Mesothelial cell of epicardium (in vitro differentiated cells): ENCODE measurements around the gene KCNN1. TPM values are rescaled to one million over a fixed set of nuclear protein-coding genes. Genes with fewer than 3 reads are reported as not detected.
A peak's percentile ranks its signal among the peaks of the same experiment; 100 is the strongest.
"Not testable (repeated sequence)": the region's sequence is repeated elsewhere in the genome, so short reads cannot be mapped to it uniquely, and the experiment has no call there.

Experiments
- DNase-seq, 2 experiments: peaks; one replicate each; pipeline ENCODE4 v3.0.0; 2021; ENCODE audit warnings: low spot score in 2 of 2; ENCODE audit not compliant: unreplicated experiment in 2 of 2
- H3K27ac Mint-ChIP-seq: 2 replicates; pipeline ENCODE4 v1.8.0; 2021; ENCODE audit warnings: mixed read lengths
- H3K27me3 Mint-ChIP-seq: 2 replicates; pipeline ENCODE4 v1.8.0; 2021; ENCODE audit warnings: low read depth, mixed read lengths
- H3K36me3 Mint-ChIP-seq: 2 replicates; pipeline ENCODE4 v1.8.0; 2021; ENCODE audit warnings: mixed read lengths
- H3K4me1 Mint-ChIP-seq: 2 replicates; pipeline ENCODE4 v1.8.0; 2021; ENCODE audit warnings: mixed read lengths
- H3K4me3 Mint-ChIP-seq: 2 replicates; pipeline ENCODE4 v1.8.0; 2021; ENCODE audit warnings: mild to moderate bottlenecking, moderate library complexity, mixed read lengths
- H3K9me3 Mint-ChIP-seq: 2 replicates; pipeline ENCODE4 v1.8.0; 2021; ENCODE audit warnings: mixed read lengths
- total RNA-seq: library from RNA; stranded (reverse); gene quantifications from 3 replicates; pipeline ENCODE4 v1.2.1, GENCODE V29; 2021
- TF ChIP-seq, protein P1 (sequence below): fragments of 200-600 bp; sonication (generic); IDR thresholded peaks from one replicate; pipeline ENCODE4 v1.5.0; 2021; ENCODE audit warnings: antibody characterized with exemption; ENCODE audit not compliant: unreplicated experiment

Gene KCNN1
- total RNA-seq, 1 donor from 2014 or later = 20.3 TPM

DNA sequence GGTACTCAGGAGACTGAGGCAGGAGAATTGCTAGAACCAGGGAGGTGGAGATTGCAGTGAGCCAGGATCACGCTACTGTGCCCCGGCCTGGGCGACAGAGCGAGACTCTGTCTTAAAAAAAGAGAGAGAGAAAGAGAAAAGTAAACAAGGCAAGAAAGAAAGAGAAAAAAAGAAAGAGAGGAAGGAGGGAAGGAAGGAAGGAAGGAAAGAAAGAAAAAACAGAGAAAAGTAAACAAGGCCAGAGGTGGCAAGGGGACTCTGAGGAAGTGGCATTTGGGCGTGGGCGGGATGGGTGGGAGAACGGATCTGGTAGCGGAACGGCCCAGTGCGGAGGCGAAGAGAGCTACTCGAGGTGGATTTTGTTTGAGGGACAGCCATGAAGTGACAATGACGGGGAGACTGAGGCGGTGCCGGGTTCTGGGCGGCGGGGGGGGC lies 33.6 kb downstream of the KCNN1 start:
- peaks cover 4% of the 10 kb centered on the region for H3K36me3 Mint-ChIP-seq
- peaks cover 2% of the 10 kb centered on the region for H3K4me1 Mint-ChIP-seq
- peak overlapping the region; percentile 29 for H3K27ac Mint-ChIP-seq
- H3K9me3 Mint-ChIP-seq = no peaks in the 10 kb centered on the region
- peak overlapping the region; percentile 58 for H3K4me3 Mint-ChIP-seq
- H3K27me3 Mint-ChIP-seq = peaks cover 43% of the 10 kb centered on the region
- DNase-seq = no peak
- TF ChIP-seq, protein P1, sequence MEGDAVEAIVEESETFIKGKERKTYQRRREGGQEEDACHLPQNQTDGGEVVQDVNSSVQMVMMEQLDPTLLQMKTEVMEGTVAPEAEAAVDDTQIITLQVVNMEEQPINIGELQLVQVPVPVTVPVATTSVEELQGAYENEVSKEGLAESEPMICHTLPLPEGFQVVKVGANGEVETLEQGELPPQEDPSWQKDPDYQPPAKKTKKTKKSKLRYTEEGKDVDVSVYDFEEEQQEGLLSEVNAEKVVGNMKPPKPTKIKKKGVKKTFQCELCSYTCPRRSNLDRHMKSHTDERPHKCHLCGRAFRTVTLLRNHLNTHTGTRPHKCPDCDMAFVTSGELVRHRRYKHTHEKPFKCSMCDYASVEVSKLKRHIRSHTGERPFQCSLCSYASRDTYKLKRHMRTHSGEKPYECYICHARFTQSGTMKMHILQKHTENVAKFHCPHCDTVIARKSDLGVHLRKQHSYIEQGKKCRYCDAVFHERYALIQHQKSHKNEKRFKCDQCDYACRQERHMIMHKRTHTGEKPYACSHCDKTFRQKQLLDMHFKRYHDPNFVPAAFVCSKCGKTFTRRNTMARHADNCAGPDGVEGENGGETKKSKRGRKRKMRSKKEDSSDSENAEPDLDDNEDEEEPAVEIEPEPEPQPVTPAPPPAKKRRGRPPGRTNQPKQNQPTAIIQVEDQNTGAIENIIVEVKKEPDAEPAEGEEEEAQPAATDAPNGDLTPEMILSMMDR = no peak

DNA sequence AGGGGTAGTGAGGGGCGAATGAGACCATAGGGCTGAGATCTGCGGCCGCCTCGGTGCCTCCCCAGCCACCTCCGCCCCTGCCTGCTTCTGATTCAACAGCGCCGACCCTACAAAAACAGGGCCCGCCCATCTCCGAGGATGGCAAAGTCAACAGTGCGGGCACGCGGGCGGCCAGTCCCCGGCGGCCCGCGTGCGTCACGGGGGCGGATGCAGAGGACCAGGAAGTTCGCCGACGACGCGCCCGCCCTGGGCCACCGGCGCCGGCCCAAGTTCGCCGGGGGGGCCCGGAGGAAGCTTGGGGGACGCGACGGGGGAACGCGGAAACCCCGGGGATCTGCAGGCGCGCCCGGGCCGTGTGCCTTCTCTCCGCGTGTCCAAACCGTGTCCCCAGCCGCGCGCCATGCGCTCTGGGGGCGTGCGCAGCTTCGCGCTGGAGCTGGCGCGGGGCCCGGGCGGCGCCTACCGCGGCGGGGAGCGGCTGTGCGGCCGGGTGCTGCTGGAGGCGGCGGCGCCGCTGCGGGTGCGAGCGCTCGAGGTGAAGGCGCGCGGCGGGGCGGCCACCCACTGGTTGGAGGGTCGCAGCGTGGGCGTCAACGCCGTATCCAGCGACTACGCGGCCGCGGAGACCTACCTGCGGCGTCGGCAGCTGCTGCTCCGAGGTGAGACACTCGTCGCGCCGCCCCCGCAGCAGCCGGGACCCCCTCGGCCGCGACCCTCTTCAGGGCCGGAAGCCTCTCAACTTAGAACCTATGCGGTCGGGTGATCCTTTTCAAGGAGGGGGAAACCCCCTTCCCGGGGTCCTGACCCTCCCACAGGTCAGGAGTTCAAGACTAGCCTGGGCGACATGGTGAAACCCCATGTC lies 34.2 kb downstream of the KCNN1 start:
- H3K9me3 Mint-ChIP-seq = no peaks in the 10 kb centered on the region
- peaks cover 2% of the 10 kb centered on the region for H3K4me1 Mint-ChIP-seq
- TF ChIP-seq, protein P1 = no peak
- H3K27me3 Mint-ChIP-seq = peaks cover 43% of the 10 kb centered on the region
- peak overlapping the region; percentile 52 for H3K4me3 Mint-ChIP-seq
- DNase-seq = peak in 1 of 2 experiments; percentile 69
- no peak overlapping the region for H3K27ac Mint-ChIP-seq
- H3K36me3 Mint-ChIP-seq = peaks cover 4% of the 10 kb centered on the region

DNA sequence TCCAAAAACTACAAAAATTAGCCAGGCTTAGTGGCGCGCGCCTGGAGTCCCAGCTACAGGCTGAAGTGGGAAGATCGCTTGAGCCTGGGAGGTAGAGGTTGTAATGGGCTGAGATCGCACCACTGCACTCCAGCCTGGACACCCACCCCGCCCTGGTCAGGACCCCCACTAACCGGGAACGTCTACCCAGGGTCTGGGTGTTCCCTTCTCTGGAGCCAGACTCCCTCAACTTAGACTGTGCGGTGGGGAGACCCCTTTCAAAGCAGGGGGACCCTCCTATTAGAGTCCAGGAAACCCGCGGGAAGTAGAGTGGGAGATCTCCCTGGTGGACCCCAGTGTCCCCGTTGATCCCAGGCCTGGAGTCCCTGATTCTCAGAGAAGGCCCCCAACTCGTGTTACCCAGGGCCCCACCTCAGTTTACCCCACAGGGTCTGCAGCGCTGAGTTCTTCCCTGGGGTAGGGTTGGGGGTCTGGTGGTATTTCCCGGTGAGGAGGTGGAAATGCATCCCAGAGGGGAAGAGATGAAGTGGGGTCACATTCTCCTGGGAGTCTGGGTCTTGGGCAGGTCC lies 35.0 kb downstream of the KCNN1 start:
- Mint-ChIP-seq H3K4me1 (peaks cover 4% of the 10 kb centered on the region), H3K4me3 (peak overlapping the region; percentile 52), H3K27ac (no peak overlapping the region), H3K9me3 (no peaks in the 10 kb centered on the region), H3K27me3 (peaks cover 45% of the 10 kb centered on the region), H3K36me3 (peaks cover 4% of the 10 kb centered on the region)
- TF ChIP-seq, protein P1 = no peak
- no peak for DNase-seq

DNA sequence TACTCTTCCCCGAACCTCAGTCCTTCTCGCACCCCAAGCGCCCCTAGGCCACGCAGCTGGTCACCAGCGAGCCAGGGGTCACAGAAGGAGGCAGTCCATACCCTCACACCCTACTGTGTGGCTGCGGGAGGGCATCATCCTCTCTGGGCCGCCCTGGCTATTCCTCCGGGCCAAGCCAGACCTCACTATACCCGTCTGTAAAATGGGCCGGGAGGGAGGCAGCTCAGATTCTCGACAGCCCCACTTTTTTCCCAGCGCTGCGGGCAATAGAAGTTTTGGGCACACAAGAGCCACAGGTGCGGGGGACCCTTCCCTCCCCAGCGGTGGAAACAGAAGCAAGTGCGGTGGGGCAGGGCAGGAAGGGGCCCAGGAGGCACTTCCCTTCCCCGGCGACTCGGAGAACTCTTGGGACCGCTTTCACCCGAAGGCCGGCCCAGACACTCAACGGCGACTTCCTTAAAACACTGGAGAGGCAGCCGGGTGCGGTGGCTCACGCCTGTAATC lies 35.5 kb downstream of the KCNN1 start:
- TF ChIP-seq, protein P1 = no peak
- Mint-ChIP-seq H3K27me3 (peaks cover 46% of the 10 kb centered on the region), H3K36me3 (peaks cover 4% of the 10 kb centered on the region), H3K9me3 (no peaks in the 10 kb centered on the region), H3K4me1 (peaks cover 8% of the 10 kb centered on the region), H3K4me3 (no peak overlapping the region), H3K27ac (no peak overlapping the region)
- DNase-seq = no peak

DNA sequence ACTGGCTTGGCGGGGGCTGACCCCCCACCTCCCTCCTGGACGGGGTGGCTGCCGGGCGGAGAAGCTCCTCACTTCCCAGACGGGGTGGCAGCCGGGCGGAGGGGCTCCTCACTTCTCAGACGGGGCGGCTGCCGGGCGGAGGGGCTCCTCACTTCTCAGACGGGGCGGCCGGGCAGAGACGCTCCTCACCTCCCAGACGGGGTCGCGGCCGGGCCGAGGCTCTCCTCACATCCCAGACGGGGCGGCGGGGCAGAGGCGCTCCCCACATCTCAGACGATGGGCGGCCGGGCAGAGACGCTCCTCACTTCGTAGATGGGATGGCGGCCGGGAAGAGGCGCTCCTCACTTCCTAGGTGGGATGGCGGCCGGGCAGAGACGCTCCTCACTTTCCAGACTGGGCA lies 38.8 kb downstream of the KCNN1 start:
- not testable (repeated sequence) for H3K4me1 Mint-ChIP-seq, H3K36me3 Mint-ChIP-seq, H3K27ac Mint-ChIP-seq, DNase-seq, H3K4me3 Mint-ChIP-seq, H3K9me3 Mint-ChIP-seq
- peaks cover 28% of the 10 kb centered on the region for H3K27me3 Mint-ChIP-seq
